HL-60/S4 treated with phorbol 12-myristate 13-acetate at 8.2 ng/mL for 4 days and 3 days (cell line): ENCODE data around the gene SMARCA4.
"Not testable (repeated sequence)": the region's sequence is repeated elsewhere in the genome, so short reads cannot be mapped to it uniquely, and the experiment has no call there.

ENCODE experiments used
- in situ Hi-C: fragments of 300-500 bp; cut with MboI; formaldehyde crosslinking; loops from 2 replicates; pipeline ENCODE4 v1.15.0; 2022; ENCODE audit warnings: low sequenced_read_pairs

Gene SMARCA4

DNA sequence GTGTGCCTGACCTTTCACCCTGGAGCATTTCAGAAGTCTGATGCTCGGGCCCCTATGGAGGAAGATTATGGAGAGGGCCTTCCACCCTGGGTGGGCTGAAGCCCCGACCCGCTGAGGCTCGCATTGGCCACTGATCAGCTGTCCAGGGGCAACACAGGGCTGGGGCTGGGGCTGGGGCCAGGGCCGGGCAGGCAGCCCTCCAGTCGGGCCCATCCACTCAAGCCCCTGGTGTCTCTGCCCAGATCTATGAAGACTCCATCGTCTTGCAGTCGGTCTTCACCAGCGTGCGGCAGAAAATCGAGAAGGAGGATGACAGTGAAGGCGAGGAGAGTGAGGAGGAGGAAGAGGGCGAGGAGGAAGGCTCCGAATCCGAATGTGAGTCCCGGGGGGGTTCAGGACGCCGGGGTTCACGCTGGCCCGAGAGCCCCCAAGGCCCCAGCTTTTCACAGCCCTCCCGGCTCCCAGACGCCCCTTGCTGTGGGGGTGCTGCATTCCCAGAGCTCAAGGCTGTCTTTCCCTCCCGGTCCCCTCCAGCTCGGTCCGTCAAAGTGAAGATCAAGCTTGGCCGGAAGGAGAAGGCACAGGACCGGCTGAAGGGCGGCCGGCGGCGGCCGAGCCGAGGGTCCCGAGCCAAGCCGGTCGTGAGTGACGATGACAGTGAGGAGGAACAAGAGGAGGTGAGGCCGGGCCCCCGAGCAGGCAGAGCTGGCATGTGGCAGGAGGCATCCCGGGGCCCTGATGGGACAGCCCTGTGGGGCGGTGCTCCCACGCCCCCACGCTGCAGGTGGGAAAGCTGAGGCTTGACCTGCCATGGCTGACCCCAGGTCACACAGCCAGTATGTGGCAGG lies 98.9 kb downstream of the SMARCA4 start:
- in situ Hi-C loops, result no loop called here

DNA sequence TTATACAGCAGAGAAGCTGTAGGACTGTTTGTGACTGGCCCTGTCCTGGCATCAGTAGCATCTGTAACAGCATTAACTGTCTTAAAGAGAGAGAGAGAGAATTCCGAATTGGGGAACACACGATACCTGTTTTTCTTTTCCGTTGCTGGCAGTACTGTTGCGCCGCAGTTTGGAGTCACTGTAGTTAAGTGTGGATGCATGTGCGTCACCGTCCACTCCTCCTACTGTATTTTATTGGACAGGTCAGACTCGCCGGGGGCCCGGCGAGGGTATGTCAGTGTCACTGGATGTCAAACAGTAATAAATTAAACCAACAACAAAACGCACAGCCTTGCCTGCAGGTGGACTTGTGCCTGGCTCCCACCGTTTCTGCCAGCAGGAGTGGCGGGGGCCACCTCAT lies 101.1 kb downstream of the SMARCA4 start:
- in situ Hi-C loops, result no loop called here

DNA sequence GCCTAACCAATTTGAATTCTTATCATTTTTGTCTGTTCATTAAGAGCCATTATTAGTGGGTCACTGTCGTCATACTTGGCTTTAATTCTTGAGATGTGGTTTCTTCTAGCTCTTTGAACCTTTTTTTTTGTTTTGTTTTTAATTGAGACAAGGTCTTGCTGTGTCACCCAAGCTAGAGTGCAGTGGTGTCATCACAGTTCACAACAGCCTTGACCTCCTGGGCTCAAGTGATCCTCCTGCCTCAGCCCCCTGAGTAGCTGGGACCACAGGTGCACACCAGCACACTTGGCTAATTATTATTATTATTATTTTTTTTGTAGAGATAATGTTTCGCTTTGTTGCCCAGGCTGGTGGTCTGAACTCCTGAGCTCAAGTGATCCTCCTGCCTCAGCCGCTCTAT lies 102.6 kb downstream of the SMARCA4 start:
- in situ Hi-C loops, result no loop called here

DNA sequence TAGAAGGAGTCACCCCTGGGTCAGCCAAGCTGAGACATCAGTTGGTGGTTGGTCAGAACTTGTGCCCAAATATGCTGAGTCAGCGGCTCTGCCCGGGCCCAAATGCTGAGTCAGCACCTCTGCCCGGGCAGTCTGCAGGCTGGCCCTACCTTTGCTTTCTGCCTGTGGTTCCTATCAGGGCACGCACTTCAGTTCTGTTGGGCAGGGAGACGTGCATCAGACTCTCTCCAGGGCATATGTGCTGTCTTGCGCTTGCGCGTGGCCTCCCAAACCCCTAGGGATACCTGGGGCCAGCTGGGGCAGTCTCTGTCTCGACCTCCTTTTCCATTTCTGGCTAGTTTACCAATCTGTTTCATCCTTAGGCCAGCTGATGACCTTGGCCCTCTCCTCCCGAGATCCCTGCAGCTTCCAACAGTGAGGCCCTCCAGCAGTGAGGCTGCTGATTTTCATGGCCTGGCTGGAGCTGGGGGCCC lies 104.0 kb downstream of the SMARCA4 start:
- in situ Hi-C loops, result no loop called here

DNA sequence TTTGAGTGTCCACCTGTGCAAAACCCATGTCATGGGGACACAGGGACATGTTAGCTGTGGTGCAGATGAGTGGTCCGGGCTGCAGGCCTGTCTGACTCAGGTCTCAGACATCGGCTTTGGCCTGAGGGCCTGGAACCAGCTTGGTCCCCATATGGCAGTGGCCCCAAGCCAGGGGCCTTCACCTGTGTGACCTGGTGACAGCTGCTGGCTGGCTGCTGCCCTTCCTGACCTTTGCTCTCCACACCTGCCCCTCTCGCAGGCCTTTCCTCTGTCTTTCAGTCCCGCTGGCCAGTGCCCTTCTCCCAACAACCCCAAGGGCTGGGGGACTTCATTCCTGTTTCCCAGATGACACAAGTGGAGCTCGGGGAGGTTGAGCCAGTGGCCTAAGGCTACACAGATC lies 105.5 kb downstream of the SMARCA4 start:
- in situ Hi-C loops, result no loop called here

DNA sequence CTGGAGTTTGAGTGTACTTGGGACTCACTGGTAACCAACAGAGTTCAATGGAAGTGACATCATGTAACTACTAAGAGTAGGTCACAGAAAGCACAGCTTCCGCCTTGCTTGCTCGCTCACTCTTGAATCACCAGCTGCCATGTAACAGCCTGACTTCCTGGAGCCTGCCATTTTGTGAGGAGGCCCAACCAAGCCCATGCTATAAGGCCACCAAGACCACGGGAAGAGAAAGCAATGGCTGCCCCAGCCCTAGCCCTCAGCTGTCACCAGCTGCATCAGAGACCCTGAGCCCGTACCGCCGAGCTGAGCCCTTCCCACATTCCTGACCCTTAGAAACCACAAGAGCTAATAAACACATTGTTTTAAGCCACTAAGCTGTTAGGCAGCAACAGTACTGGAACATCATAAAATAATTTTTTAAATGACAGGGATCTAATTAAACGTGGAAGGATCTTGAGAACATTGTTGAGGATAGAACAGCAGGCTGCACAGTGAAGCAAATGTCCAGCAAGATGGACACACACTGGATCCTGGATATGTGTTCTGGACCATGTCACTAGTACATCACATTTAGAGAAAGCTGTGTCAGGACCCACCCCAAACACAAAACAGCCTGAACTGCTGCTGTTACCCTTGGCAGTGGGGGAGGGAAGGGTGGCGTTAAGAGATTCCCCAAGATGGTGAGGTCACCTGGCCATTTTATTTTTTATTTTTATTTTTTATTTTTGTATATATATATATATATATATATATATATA lies 106.7 kb downstream of the SMARCA4 start:
- in situ Hi-C loops, result no loop called here

DNA sequence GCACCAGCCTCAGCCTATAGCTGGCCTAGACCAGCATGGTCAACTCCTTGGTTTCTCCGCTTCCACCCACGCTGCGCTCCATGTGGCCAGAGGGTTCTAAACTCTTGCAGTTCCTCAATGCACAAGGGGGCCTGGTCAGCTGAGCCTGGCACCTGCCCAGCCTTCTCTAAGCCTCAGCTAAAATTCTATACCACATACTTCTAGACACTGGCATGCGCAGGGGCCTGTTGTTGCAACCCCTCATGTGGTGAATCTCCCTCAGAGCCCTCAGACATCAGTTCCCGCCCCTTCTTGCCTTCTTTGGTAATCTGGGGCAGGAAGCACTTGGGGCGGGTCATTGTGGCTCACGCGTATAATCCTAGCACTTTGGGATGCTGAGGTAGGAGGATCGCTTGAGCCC lies 108.7 kb downstream of the SMARCA4 start:
- in situ Hi-C loops, result no loop called here

DNA sequence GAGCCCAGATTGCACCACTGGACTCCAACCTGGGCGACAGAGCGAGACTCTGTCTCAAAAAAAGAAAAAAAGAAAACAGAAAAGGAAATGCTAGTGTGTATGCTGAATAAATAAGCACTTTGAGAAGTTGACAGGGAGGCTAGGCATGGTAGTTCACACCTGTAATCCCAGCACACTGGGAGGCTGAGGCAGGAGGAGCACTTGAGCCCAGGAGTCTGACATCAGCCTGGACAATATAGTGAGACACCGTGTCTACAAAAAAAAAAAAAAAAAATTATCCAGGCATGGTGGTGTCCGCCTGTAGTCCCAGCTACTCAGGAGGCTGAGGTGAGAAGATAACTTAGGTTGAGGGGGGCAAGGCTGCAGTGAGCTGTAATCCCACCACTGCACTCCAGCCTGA lies 109.3 kb downstream of the SMARCA4 start:
- in situ Hi-C loops, result no loop called here

DNA sequence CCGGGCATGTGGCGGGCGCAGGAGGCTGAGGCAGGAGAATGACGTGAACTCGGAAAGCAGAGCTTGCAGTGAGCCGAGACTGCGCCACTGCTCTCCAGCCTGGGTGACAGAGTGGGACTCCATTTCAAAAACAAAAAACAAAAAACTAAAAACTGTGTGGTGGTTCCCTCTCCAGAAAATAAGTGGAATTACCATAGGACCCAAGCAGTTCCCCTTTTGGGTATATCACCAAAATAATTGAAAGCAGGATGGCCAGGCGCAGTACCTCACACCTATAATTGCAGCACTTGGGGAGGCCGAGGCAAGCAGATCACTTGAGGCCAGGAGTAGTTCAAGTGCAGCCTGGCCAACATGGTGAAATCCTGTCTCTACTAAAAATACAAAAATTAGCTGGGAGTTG lies 112.7 kb downstream of the SMARCA4 start:
- in situ Hi-C loops, result no loop called here

DNA sequence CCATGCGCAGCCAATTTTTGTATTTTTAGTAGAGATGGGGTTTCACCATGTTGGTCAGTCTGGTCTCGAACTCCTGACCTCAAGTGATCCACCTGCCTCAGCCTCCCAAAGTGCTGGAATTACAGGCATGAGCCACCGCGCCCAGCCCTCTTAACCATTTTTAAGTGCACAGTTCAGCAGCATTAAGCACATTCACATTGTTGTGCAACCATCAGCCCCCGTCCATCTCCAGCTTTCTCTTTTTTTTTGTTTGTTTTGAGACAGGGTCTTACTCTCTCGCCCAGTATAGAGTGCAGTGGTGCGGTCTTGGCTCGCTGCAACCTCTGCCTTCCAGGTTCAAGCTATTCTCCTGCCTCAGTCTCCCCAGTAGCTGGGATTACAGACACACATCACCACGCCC lies 116.0 kb downstream of the SMARCA4 start:
- in situ Hi-C loops, result not testable (repeated sequence)

DNA sequence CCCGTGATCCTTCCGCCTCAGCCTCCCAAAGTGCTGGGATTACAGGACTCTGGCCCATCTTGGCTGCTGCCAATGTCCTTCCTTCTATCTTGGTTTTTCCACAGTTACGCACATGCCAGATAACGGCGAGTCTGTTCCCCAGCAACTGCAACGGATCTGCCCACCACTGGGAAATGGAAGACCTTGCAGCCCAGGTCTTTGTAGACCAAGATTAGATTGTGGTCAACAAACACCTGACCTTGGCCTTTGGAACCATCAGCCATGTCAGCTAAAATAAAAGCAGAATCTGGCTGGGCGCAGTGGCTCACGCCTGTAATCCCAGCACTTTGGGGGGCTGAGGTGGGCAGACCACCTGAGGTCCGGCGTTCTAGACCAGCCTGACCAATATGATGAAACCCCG lies 118.1 kb downstream of the SMARCA4 start:
- in situ Hi-C loops, result no loop called here

DNA sequence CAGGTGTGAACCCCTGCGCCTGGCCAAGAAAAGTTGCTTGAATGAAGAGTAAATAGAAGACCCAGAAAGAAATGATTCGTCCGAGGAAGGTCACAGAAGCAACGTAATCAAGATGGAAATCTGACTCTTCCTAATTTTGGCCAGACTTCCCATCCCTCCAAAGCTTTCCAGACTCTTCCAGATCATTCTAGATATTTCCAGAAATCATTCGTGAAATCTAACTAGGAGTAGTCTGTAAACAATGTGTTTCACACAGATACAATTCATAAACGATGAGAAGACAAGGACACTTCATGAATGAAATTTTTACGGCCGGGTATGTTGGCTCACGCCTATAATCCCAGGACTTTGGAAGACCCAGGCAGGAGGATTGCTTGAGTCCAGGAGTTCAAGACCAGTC lies 119.2 kb downstream of the SMARCA4 start:
- in situ Hi-C loops, result no loop called here

DNA sequence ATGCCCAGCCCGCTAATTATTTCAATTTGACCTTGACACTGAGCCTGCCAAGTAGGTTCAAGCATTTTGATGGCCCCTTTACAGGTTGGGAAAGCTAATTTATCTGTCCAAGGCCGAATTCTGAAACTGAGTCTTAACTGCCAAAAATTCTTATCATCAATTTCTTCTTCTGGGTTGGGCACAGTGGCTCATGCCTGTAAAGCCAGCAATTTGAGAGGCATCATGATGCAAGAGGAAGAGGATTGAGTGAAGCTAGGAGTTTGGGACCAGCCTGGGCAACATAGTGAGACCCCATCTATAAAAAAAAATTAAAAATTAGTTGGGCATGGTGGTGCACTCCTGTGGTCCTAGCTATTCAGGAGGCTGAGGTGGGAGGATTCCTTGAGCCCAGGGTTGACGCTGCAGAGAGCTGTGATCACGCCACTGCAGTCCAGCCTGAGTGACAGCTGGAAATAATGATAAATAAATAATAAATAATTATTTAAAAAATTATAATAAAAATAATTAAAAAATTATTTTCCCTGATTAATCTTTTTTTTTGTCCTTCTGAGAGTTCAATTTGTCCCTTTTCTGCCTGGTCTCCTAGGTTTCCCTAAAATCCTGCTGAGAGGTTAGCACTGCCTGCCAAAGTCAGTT lies 127.2 kb downstream of the SMARCA4 start:
- in situ Hi-C loops, result no loop called here

DNA sequence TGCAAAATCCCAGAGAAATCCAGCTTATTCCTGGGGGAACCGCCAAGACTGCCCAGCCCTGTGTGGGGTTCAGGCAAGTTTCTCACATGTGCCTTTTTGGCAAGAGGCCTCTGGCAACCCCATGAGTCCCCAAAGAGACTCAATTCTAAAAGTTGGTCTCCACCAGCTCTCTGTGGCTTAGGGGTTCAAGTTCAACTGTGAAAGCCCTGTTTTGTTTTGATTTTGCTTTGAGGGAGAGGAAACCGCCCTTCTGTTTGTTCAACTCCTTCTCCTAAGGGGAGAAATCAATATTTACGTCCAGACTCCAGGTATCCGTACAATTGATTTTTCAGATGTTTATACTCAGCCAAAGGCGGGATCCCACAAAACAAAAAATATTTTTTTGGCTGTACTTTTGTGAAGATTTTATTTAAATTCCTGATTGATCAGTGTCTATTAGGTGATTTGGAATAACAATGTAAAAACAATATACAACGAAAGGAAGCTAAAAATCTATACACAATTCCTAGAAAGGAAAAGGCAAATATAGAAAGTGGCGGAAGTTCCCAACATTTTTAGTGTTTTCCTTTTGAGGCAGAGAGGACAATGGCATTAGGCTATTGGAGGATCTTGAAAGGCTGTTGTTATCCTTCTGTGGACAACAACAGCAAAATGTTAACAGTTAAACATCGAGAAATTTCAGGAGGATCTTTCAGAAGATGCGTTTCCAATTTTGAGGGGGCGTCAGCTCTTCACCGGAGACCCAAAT lies 127.8 kb downstream of the SMARCA4 start:
- in situ Hi-C loops, result no loop called here

DNA sequence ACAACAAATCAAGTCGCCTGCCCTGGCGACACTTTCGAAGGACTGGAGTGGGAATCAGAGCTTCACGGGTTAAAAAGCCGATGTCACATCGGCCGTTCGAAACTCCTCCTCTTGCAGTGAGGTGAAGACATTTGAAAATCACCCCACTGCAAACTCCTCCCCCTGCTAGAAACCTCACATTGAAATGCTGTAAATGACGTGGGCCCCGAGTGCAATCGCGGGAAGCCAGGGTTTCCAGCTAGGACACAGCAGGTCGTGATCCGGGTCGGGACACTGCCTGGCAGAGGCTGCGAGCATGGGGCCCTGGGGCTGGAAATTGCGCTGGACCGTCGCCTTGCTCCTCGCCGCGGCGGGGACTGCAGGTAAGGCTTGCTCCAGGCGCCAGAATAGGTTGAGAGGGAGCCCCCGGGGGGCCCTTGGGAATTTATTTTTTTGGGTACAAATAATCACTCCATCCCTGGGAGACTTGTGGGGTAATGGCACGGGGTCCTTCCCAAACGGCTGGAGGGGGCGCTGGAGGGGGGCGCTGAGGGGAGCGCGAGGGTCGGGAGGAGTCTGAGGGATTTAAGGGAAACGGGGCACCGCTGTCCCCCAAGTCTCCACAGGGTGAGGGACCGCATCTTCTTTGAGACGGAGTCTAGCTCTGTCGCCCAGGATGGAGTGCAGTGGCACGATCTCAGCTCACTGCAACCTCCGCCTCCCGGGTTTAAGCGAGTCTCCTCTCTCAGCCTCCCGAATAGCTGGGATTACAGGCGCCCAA lies 128.6 kb downstream of the SMARCA4 start, which contains the start of gene LDLR:
LDLR (plus strand) TSS at position 210 of the 760 bp plus-strand sequence; CDS start at position 296, 86 bp downstream.
- in situ Hi-C loops, result no loop called here

DNA sequence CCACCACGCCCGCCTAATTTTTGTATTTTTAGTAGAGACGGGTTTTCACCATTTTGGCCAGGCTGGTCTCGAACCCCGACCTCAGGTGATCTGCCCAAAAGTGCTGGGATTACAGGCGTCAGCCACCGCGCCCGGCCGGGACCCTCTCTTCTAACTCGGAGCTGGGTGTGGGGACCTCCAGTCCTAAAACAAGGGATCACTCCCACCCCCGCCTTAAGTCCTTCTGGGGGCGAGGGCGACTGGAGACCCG lies 129.1 kb downstream of the SMARCA4 start:
- in situ Hi-C loops, result not testable (repeated sequence)

DNA sequence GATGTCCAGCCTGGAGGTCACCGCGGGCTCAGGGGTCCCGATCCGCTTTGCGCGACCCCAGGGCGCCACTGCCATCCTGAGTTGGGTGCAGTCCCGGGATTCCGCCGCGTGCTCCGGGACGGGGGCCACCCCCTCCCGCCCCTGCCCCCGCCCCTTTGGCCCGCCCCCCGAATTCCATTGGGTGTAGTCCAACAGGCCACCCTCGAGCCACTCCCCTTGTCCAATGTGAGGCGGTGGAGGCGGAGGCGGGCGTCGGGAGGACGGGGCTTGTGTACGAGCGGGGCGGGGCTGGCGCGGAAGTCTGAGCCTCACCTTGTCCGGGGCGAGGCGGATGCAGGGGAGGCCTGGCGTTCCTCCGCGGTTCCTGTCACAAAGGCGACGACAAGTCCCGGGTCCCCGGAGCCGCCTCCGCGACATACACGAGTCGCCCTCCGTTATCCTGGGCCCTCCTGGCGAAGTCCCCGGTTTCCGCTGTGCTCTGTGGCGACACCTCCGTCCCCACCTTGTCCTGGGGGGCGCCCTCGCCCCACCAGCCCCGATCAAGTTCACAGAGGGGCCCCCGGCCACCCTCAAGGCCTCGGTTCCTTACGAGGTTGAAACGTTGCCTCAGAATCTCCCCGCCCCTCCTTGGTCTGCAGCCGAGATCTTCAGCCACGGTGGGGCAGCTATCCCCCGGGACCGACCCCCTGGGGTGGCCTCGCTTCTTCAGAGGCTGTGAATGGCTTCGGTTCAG lies 129.6 kb downstream of the SMARCA4 start:
- in situ Hi-C loops, result no loop called here

DNA sequence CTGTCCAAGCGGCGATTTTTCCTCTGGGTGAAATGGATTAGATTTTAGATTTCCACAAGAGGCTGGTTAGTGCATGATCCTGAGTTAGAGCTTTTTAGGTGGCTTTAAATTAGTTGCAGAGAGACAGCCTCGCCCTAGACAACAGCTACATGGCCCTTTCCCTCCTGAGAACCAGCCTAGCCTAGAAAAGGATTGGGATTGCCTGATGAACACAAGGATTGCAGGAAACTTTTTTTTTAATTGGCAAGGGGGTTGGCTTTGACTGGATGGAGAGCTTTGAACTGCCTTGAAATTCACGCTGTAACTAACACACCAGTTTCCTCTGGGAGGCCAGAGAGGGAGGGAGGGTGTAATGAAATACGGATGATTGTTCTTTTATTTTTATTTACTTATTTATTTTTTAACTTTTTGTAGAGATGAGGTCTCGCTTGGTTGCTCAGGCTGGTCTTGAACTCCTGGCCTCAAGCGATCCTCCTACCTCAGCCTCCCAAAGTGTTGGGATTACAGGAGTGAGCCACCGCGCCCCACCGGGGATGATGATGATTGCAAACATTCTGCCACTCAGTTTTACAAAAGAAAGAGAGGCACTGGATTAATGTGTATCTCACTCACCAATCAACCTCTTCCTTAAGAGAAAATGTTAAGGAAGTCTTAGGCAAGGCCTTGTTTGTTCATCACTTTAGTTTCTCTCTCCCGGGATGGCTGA lies 130.3 kb downstream of the SMARCA4 start:
- in situ Hi-C loops, result no loop called here

DNA sequence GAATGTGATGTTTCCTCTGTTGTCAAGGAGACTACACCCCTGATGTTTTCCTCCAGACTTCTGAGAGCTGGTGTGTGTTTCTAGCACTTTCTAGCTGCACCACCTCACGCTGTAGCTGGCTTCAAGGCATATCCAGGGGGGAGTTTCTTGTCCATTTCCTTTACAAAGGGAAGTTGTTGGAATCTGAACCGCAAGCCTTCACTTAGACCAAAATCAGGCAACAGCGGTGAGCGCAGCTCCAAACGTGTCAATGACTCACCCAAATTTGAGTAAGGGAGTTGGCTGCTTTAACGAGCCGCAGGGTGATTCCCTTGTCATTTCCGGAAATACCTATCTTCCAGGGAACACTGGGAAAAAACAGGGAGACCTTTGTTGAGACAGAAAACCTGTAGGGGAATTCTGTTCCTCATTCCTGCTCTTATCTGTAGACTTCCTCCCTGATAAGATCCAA lies 130.9 kb downstream of the SMARCA4 start:
- in situ Hi-C loops, result no loop called here
